Activated naive CD8-positive, alpha-beta T cell (primary cell): ENCODE data around the gene HES4.
"Not testable (repeated sequence)": the region's sequence is repeated elsewhere in the genome, so short reads cannot be mapped to it uniquely, and the experiment has no call there.

Source experiments
- H3K27ac Mint-ChIP-seq: one replicate; pipeline ENCODE4 v1.8.0; 2021; ENCODE audit warnings: mixed read lengths
- H3K27me3 Mint-ChIP-seq: one replicate; pipeline ENCODE4 v1.8.0; 2021; ENCODE audit warnings: mixed read lengths
- H3K36me3 Mint-ChIP-seq: one replicate; pipeline ENCODE4 v1.8.0; 2021; ENCODE audit warnings: mixed read lengths
- H3K4me1 Mint-ChIP-seq: one replicate; pipeline ENCODE4 v1.8.0; 2021; ENCODE audit warnings: low read depth, mixed read lengths
- H3K4me3 Mint-ChIP-seq: one replicate; pipeline ENCODE4 v1.8.0; 2021; ENCODE audit warnings: mild to moderate bottlenecking, mixed read lengths
- H3K9me3 Mint-ChIP-seq: one replicate; pipeline ENCODE4 v1.8.0; 2021; ENCODE audit warnings: low read depth, mixed read lengths

The HES4 gene

GRCh38 chr1:983798-984475 lies 16.0 kb downstream of the HES4 start:
- H3K27me3 Mint-ChIP-seq = peaks cover 10% of the 10 kb centered on the region
- no peaks in the 10 kb centered on the region for H3K36me3 Mint-ChIP-seq
- no peak overlapping the region for H3K4me3 Mint-ChIP-seq
- H3K27ac Mint-ChIP-seq = no peak overlapping the region
- H3K4me1 Mint-ChIP-seq = no peaks in the 10 kb centered on the region
- H3K9me3 Mint-ChIP-seq = no peaks in the 10 kb centered on the region

GRCh38 chr1:982765-983436 lies 17.0 kb downstream of the HES4 start:
- Mint-ChIP-seq H3K27me3 (peaks cover 11% of the 10 kb centered on the region), H3K36me3 (no peaks in the 10 kb centered on the region), H3K4me1 (peaks cover 3% of the 10 kb centered on the region)

GRCh38 chr1:981955-982558 lies 17.8 kb downstream of the HES4 start, which contains the start of gene PERM1:
Gene PERM1, minus strand, starts transcription at chr1:982093. Its CDS starts 1,064 bp downstream, at chr1:981029.
- no peak within 1 kb of the TSS for H3K27ac Mint-ChIP-seq
- no peaks in the 10 kb centered on the region for H3K36me3 Mint-ChIP-seq
- H3K27me3 Mint-ChIP-seq = peaks cover 11% of the 10 kb centered on the region
- no peak within 1 kb of the TSS for H3K4me3 Mint-ChIP-seq
- H3K9me3 Mint-ChIP-seq = no peaks in the 10 kb centered on the region
- peaks cover 3% of the 10 kb centered on the region for H3K4me1 Mint-ChIP-seq

More at GRCh38 chr1:982765-983436, 17.0 kb downstream of the HES4 start:
- no peaks in the 10 kb centered on the region for H3K9me3 Mint-ChIP-seq
- no peak overlapping the region for H3K4me3 Mint-ChIP-seq
- H3K27ac Mint-ChIP-seq = no peak overlapping the region

DNA sequence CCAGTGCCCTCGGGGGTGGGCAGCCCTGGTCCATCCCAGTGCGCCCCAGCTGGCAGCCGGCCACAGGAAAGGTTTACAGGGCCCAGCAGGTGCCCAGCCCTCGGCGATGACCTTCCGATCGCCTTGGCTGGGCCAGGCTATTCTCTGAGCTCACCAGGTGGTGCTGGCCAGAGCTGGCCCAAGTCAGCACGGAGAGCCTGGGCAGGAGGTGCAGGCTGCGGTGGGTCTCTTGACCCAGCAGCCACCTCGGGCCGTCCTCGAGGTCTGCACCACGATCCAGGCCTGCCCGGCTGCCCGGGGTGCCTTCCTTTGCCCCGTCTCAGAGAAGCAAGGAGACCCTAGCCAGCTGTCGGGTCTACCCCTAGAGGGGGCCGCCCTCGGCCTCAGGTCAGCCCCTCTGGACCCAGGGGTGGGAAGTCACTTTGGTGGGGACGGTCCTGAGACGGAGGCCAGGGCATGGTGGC lies 18.4 kb downstream of the HES4 start:
- Mint-ChIP-seq H3K36me3 (no peaks in the 10 kb centered on the region), H3K27ac (no peak overlapping the region), H3K4me1 (peaks cover 3% of the 10 kb centered on the region), H3K4me3 (no peak overlapping the region), H3K27me3 (peaks cover 11% of the 10 kb centered on the region), H3K9me3 (no peaks in the 10 kb centered on the region)

DNA sequence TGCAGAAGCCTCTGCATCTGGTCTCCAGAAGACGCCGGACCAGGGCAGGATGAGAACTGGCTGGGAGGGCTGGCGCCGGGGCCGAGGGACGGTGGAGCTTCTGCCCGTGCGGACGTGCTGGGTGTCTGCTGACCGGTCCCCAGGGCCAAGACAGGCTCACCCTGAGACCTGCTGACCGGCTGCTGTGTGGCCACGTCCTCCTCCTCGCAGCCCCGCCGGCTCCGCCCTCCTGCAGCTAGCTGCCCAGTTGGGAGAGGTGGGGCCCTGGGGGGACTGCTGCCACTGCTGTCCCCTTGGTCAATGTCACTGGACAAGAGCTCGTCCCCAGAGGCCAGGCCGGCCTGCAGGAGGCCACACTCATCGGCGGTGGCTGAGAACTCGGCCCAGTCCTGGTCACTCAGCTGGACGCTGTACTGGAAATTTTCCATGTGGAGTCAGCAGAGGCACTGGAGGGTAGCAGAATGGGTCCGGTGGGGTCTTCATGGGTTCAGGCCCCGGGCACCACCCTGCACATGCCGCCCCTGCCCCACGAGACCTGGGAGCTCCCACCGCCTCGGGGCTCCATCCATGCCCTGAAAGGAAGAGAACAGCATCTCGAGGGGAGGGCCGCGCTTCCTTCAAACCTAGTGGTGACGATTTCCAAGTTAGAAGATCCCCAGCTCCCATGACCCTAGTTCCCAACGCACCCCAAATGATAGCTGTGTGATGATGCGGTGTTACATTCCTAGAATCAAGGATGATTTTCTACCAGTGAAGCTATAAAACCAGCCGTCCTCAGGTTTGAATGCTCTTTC lies 19.1 kb downstream of the HES4 start:
- Mint-ChIP-seq H3K4me1 (peaks cover 3% of the 10 kb centered on the region), H3K27me3 (peaks cover 11% of the 10 kb centered on the region), H3K4me3 (no peak overlapping the region), H3K36me3 (no peaks in the 10 kb centered on the region), H3K9me3 (no peaks in the 10 kb centered on the region), H3K27ac (no peak overlapping the region)

DNA sequence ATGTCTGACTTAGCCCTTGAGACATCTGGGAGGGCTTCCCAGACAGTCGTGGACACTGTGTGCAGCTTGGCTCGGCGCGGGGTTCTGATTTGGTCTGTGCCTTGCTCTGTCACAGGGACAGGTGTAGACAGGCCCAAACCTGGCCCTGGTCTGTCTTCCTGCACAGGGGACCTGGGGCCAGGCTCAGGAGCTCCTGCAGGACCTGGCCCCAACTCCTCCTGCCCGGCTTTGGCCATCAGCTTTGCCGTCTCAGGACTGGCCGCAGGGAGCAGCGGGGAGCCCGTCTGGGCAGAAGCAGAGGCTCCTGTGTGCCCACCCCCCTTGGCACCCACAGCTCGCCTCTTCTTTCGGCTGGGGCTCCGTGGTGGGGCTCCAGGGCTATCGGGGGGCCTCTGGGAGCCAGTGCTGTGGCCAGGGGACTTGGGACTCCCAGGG lies 19.7 kb downstream of the HES4 start:
- H3K4me1 Mint-ChIP-seq = peaks cover 3% of the 10 kb centered on the region
- no peak overlapping the region for H3K27ac Mint-ChIP-seq
- H3K4me3 Mint-ChIP-seq = no peak overlapping the region
- H3K36me3 Mint-ChIP-seq = no peaks in the 10 kb centered on the region
- H3K27me3 Mint-ChIP-seq = peaks cover 11% of the 10 kb centered on the region
- no peaks in the 10 kb centered on the region for H3K9me3 Mint-ChIP-seq

GRCh38 chr1:979744-980072 lies 20.2 kb downstream of the HES4 start:
- H3K4me3 Mint-ChIP-seq = no peak overlapping the region

GRCh38 chr1:978835-979743 lies 20.8 kb downstream of the HES4 start:
- peaks cover 12% of the 10 kb centered on the region for H3K27me3 Mint-ChIP-seq
- no peak overlapping the region for H3K27ac Mint-ChIP-seq
- no peaks in the 10 kb centered on the region for H3K9me3 Mint-ChIP-seq
- no peak overlapping the region for H3K4me3 Mint-ChIP-seq
- H3K36me3 Mint-ChIP-seq = no peaks in the 10 kb centered on the region
- peaks cover 3% of the 10 kb centered on the region for H3K4me1 Mint-ChIP-seq

More at GRCh38 chr1:979744-980072, 20.2 kb downstream of the HES4 start:
- peaks cover 12% of the 10 kb centered on the region for H3K27me3 Mint-ChIP-seq
- no peaks in the 10 kb centered on the region for H3K9me3 Mint-ChIP-seq
- no peak overlapping the region for H3K27ac Mint-ChIP-seq
- no peaks in the 10 kb centered on the region for H3K36me3 Mint-ChIP-seq
- peaks cover 3% of the 10 kb centered on the region for H3K4me1 Mint-ChIP-seq

DNA sequence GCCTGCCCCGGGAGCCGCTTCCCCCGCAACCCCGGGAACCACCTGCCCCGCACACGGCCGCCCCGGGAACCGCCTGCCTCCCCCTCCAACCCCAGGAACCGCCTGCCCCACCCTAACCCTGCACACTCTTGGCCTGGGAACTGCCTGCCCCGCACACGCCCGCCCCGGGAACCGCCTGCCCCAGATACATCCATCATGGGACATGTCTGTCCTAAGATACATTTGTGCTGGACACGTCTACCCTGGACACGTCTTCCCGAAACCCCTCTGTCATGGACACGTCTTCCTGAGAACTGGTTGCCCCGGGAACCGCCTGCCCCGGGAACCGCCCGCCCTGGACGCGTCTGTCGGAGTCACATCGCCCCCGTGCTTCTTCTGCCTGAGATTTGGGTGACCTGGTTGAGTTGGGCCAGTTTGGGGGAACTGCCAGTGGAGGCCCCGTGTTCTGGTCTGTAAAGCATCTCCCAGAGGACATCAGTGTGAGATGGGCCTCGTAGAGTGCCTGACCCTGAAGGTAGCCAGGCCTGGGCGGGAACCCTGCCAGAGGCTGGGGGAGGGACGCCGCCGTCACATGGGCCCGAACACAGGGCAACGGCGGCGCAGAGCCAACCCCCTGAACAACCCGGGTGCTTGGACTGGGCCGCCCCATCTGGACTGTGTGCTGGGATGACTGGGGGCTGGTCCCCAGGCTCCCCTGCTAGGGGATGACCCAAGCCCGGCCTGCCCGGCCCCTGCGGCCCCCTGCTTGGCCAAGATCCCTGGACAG lies 21.6 kb downstream of the HES4 start:
- no peak overlapping the region for H3K27ac Mint-ChIP-seq
- no peak overlapping the region for H3K4me3 Mint-ChIP-seq
- H3K9me3 Mint-ChIP-seq = no peaks in the 10 kb centered on the region
- H3K27me3 Mint-ChIP-seq = peaks cover 10% of the 10 kb centered on the region
- no peaks in the 10 kb centered on the region for H3K36me3 Mint-ChIP-seq
- H3K4me1 Mint-ChIP-seq = peaks cover 3% of the 10 kb centered on the region

- H3K36me3 Mint-ChIP-seq, H3K27me3 Mint-ChIP-seq, H3K9me3 Mint-ChIP-seq, H3K4me1 Mint-ChIP-seq, H3K27ac Mint-ChIP-seq, H3K4me3 Mint-ChIP-seq: not testable (repeated sequence)
These were observed 23.1 kb downstream of the HES4 start for GRCh38 chr1:976791-977190.

GRCh38 chr1:975896-976683 lies 23.8 kb downstream of the HES4 start:
- H3K36me3 Mint-ChIP-seq = no peaks in the 10 kb centered on the region
- peaks cover 3% of the 10 kb centered on the region for H3K4me1 Mint-ChIP-seq
- peaks cover 7% of the 10 kb centered on the region for H3K27me3 Mint-ChIP-seq
- no peaks in the 10 kb centered on the region for H3K9me3 Mint-ChIP-seq
- no peak overlapping the region for H3K27ac Mint-ChIP-seq
- no peak overlapping the region for H3K4me3 Mint-ChIP-seq

- Mint-ChIP-seq H3K4me1 (peaks cover 3% of the 10 kb centered on the region), H3K9me3 (no peaks in the 10 kb centered on the region), H3K36me3 (no peaks in the 10 kb centered on the region), H3K27ac (no peak overlapping the region), H3K4me3 (no peak overlapping the region), H3K27me3 (peaks cover 7% of the 10 kb centered on the region)
These were observed 24.5 kb downstream of the HES4 start for GRCh38 chr1:975365-975764.
